Omental fat pad (tissue), 4 donors: ENCODE data around the gene BMP3. TPM values are rescaled to one million over a fixed set of nuclear protein-coding genes. Genes with fewer than 3 reads are reported as not detected.
A peak's percentile ranks its signal among the peaks of the same experiment; 100 is the strongest.

Source experiments
- ATAC-seq: fragments of 150-250 bp; one replicate; pipeline ENCODE4 v1.9.1; 2016; ENCODE audit warnings: mild to moderate bottlenecking, moderate library complexity; ENCODE audit not compliant: low FRiP score
- DNase-seq: peaks from one replicate; pipeline ENCODE4 v3.0.0-alpha.2; 2019; ENCODE audit warnings: low spot score
- total RNA-seq, 4 donors: library from RNA; depleted of rRNA; stranded (reverse); fragments of >200 nt; gene quantifications; one replicate each; pipeline ENCODE4 v1.1.0, GENCODE V29; 2016
- TF ChIP-seq, protein P1 (sequence below), 3 donors: fragments of 450-650 bp; IDR thresholded peaks; one replicate each; pipeline ENCODE4 v1.5.1; 2016 to 2017; ENCODE audit warnings: antibody characterized with exemption in 3 of 3, mild to moderate bottlenecking in 3 of 3, moderate library complexity in 2 of 3

The BMP3 gene, protein sequence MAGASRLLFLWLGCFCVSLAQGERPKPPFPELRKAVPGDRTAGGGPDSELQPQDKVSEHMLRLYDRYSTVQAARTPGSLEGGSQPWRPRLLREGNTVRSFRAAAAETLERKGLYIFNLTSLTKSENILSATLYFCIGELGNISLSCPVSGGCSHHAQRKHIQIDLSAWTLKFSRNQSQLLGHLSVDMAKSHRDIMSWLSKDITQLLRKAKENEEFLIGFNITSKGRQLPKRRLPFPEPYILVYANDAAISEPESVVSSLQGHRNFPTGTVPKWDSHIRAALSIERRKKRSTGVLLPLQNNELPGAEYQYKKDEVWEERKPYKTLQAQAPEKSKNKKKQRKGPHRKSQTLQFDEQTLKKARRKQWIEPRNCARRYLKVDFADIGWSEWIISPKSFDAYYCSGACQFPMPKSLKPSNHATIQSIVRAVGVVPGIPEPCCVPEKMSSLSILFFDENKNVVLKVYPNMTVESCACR
- total RNA-seq = 10 to 100 TPM in 1 of 4 donors, 1 to 10 TPM in 3; 2.0 to 24.6 (median 4.4) TPM

DNA sequence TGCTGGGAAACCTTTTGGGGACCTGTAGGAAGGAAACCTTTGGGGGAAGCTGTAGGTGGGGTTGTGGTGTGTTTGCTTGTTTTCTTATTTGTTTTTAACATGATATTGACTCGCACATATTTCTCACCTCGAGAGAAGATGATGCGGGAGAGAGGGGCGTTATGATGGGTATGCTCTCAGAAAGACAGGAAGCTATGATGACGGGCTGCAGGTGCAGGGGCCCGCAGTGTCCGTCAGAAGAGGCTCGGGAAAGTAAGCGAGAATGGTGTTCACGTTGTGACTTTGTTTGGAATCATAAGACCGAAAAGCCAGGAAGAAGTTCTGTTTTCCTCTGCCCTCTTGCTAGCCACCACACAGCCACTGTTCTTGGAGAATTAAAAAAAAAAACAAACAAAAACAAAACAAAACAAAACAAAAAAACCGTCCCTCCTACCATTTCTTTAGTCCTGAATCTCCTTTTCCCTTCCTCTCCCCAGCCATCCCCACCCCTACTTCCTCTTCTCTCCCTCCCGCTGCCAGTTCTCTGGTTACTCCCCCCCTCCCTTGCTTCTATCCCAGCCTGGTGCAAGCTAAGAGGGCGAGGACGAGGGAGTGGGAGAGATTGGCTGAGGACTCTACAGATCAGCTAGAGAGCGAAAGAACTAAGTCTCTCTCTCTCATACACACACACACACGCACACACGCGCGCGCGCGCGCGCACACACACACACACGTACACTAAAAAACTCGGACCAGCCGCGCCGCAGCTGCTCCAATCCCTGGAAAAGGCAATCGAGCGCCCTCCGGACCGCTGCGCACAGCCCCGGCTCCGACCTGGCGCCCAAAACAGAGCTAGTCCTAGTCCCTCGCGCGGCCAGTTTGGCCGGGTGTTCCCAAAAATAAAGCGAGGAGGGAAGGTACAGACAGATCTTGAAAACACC, at the start of gene BMP3:
Gene BMP3, plus strand, starts transcription at position 648 of the 920 bp plus-strand sequence. CDS start 577 bp downstream, outside the sequence.
- TF ChIP-seq, protein P1, sequence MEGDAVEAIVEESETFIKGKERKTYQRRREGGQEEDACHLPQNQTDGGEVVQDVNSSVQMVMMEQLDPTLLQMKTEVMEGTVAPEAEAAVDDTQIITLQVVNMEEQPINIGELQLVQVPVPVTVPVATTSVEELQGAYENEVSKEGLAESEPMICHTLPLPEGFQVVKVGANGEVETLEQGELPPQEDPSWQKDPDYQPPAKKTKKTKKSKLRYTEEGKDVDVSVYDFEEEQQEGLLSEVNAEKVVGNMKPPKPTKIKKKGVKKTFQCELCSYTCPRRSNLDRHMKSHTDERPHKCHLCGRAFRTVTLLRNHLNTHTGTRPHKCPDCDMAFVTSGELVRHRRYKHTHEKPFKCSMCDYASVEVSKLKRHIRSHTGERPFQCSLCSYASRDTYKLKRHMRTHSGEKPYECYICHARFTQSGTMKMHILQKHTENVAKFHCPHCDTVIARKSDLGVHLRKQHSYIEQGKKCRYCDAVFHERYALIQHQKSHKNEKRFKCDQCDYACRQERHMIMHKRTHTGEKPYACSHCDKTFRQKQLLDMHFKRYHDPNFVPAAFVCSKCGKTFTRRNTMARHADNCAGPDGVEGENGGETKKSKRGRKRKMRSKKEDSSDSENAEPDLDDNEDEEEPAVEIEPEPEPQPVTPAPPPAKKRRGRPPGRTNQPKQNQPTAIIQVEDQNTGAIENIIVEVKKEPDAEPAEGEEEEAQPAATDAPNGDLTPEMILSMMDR (IDR thresholded peaks at IDR 0.05) = no peak
- DNase-seq = no peak
- peak; percentile 68 for ATAC-seq

DNA sequence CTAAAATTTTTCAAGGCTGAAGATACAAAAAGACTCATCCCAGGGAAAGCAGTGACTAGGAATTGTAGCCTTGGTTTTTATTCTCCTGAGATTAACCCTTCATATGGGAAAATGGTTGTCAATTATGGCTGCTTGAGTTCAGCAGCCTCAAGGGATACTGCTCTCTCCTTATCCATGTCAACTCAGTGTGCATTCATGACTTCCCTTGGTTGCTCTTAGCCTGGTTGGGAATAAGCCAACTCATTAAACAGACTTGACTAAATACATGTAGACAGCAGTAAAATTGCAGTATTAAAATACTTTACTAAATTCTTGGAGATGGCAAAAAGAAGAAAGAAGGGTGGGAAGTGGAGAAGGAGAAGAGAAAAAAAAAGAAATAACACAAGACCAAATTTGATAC, 44.5 kb upstream of the BMP3 start:
- DNase-seq = no peak
- no peak for ATAC-seq
- TF ChIP-seq, protein P1 (IDR thresholded peaks at IDR 0.05) = no peak

DNA sequence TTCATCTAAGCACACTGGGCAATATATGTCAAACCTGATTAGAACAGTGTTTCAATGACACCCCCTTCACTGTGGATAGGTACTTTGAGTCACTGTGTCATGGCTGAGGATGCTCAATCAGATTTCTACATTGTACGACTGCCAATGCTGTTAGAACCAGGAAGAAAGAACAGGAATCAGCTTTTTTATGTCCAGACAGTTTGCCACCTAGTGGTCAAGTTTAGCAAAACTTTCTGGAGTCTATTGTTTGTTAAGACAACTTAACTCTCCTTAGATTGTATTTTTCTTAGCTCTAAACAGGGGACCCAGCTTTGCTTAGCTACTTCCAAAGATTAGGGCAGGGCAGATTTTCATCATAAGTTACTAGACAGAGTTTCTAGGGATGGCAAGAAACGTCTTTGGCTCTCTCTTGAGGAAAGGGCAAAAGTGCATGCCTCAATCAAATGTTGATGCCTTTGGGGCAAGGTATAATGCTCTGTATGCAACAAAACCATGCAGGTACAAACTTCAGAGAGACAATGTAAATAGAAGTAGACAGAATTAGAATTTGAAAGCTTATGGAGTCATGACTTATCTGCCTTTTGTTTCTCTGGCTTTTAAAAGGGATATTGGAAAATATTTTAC, 40.5 kb upstream of the BMP3 start:
- TF ChIP-seq, protein P1 (IDR thresholded peaks at IDR 0.05) = no peak
- DNase-seq (no peak), ATAC-seq (peak; percentile 64)

DNA sequence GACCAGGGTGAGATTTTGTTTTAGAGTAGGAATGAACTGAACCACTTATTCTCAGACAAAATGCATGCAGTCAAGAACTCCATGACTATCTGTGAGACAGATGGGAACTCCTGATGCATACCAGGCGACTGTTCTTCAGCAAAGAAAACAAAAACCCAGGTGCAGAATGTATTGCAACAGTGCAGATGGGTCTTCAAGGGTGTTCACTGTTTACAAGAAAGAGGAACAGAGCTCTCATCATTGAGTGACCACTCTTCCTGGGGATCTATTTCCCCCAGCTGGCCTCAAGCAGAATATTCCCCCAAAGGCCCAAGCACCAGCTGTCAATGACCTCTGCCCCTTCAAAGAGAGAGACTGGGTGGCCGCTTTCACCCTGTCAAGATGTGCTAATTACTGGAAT, 39.7 kb upstream of the BMP3 start:
- TF ChIP-seq, protein P1 (IDR thresholded peaks at IDR 0.05) = no peak
- DNase-seq (no peak), ATAC-seq (no peak)

DNA sequence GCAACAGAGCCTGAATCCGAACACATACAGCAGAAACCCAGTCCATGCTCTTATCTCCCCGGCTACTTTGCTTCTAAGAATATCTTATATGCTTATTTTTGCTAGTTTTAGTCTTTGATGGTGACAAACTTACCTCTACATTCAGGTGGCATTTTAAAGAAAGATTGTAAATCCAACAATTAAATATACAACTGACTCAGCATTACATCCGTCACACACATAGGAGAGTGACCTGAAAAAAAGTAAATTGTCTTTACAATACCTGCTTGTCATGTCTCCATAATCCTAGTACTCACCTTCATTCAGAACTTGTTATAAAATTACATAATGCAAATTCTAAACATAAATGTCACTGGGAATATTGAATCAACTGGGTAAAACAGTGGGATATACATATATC, 30.6 kb upstream of the BMP3 start:
- ATAC-seq = no peak
- no peak for DNase-seq
- TF ChIP-seq, protein P1 (IDR thresholded peaks at IDR 0.05) = no peak

DNA sequence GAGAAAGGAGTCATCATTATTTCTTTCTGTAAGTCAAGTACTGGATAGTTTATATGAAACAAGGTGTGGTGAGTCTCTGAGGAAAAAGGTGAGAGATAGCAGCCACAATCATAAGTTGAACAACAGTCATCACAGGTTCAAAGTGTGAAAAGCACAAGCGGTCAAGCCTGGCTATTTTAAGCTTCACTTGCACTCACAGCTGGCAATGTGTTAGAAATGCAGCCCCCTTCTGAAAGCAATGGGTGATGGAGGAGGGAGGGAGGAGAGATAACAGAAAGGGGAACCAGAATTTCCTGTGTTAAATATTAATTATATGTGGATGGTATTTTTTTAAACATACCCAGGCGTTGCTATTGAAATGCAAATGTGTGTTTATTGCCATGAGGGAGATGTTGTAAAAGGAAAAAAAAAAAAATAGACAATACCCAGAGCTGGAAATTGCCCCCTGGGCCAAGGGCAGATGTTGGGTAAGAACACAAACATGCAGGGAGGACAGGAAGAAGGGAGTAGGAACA, 26.9 kb upstream of the BMP3 start:
- ATAC-seq = no peak
- TF ChIP-seq, protein P1 (IDR thresholded peaks at IDR 0.05) = no peak
- no peak for DNase-seq
